ENCODE data around the gene UBE2J1. TPM values are rescaled to one million over a fixed set of nuclear protein-coding genes. Genes with fewer than 3 reads are reported as not detected.
A peak's percentile ranks its signal among the peaks of the same experiment; 100 is the strongest.
"Not testable (repeated sequence)": the region's sequence is repeated elsewhere in the genome, so short reads cannot be mapped to it uniquely, and the experiment has no call there.

UBE2J1 gene
- total RNA-seq, 1 donor from 2014 or later = 64.0 TPM

DNA sequence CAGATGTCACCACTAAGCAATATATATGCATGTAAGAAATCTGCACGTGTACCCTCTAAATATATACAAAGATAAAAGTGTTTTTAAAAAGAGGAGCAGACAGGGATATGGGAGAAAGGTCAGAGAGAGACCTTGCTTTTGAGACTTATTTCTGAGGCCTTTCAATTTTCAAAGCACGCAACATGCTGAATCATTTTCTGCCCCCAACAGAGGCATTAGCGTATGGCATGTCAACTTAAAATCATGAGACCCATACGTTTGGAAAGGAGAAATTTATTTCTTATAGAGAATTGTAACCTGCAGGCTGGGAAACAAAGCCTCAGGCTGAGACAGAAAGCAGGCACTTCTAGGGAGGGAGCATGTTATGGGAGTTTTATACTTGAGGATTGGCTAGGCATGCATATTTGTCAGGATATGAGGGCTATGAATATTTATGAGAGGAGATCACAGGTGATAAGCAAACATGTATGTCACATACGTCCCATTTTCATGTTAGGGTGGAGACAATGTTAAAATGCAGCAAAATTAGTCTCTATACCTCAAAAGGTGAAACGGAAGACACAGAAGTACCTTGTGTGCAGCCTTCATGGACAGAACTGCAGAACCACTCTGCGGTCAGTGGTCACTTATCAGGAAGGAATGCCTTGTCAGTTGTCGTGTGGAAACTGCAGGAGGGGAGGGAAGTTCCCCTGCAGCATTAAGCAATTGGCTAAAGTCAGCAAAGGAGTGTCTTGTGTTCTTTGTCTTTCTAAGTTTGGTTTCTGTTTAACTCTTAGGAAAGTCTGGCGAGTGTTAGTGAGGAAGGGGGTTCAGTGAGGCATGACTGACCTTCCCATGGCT lies 31.2 kb downstream of the UBE2J1 start:
- no peak for FAIRE-seq
- no peak for DNase-seq (ENCODE audit: low spot score in 2 of 2)

DNA sequence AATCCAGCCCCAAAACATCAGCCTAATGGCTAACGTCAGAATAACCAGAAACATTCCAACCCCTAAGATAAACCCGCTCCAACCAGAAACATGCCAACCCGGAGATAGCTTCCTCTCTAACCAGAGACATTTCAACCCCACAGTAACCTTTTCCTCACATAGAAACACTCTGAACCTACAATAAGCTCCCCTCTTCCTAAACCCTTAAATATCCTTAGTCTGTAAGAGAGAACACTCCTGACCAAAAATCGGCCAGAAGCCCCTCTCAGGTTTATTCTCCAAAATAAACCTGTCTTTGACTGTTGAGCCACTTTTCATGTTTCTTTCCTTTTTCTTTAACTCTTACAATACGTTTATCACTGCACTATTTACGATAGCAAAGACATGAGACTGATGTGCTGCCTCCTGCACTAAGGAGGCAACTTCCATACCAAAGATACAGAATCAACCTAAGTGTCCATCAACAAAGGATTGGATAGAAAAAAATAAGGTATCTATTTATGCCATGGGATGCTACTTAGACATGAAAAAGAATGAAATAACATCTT lies 32.4 kb downstream of the UBE2J1 start:
- DNase-seq (ENCODE audit: low spot score in 2 of 2) (no peak), FAIRE-seq (no peak)

DNA sequence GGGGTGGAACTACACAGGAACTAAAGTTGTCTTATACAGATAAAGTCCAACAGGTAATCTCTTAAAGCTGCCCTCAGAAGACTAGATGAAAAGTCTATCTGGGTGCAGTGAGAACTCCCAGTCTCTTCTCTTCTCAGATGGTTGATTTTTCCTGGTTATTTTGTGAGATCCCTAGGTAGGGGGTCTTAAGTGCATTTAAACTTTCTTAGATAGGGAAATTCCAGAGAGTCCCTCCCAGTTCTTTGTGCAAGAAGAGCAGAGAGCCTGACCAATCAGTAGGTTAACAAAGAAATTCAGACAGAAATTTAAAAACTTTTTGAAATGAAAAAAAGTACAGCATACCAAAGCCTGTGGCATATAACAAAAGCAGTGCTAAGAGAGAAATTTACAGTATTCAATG lies 35.5 kb downstream of the UBE2J1 start:
- DNase-seq (ENCODE audit: low spot score in 2 of 2) = no peak
- no peak for FAIRE-seq

DNA sequence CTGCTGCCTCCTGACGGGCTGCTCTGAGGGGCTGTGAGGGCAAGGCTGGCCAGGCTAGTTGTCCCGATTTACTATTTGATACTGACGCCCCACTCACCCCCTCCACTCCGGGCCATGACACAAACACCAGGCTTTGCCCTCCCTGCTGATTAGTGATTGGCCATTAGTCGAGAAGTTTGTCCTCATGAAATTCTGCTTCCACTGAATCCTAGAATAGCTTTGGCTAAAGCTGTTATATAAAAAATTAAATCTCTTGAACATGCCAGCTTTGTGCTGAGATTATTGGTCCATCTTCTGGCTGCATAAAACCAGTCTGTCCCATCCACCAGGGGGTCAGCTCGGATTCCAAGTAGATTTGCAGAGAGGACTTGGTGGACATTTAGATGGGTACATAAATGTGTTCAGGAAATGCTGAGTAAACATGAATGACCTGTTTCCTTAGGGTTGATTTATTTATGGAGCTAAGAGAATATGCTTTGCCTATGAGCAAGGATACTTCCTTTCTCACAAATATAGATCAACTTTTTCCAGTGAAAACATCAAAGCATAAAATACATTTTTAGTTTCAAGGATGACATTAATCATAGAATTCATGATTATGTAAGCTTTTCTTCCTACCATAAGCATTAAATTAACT lies 37.2 kb downstream of the UBE2J1 start, which contains the start of gene GABRR2:
GABRR2 (minus strand) TSS at position 51 of the 637 bp plus-strand sequence. CDS start 134 bp downstream, outside the sequence.
- FAIRE-seq = no peak
- no peak for DNase-seq (ENCODE audit: low spot score in 2 of 2)

DNA sequence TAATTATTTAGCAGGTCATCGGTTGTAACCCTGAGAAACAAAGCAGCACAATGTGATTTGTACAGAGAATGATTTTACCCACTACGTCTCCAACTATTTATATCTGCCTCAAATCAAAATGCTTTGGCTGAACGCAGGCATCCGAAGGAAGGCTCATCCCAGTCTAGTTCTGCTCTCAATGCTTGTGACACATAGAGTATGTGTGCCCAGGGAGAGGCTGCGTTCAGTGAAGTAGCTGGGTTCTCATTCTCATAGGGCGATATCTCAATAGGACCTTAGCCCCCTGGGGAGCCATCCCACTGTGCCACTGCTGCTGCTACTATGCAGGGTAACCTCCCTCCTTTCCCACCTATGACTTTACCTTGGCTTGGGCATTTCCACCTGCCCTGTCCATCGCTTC lies 37.8 kb downstream of the UBE2J1 start:
- no peak for FAIRE-seq
- DNase-seq (ENCODE audit: low spot score in 2 of 2) = no peak

DNA sequence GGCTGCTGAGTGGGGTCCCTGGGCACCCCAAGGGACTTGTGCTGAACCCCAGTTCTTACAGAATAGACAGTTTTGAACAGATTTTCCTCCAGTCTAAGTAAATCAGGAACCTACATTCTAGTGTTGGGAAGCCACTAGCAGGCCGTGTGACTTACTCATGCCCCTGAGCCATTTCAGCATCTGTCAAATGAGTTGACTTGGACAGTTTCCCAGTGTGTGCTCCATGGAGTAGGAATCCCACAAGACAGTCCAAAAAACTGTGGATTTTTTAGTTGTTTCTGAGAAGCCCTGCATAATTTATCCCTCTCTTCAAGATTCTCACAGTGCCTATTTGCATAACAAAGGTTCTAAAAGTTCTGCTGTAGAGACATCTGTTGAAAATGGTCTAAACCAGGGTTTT lies 39.5 kb downstream of the UBE2J1 start:
- DNase-seq (ENCODE audit: low spot score in 2 of 2) (no peak), FAIRE-seq (no peak)

DNA sequence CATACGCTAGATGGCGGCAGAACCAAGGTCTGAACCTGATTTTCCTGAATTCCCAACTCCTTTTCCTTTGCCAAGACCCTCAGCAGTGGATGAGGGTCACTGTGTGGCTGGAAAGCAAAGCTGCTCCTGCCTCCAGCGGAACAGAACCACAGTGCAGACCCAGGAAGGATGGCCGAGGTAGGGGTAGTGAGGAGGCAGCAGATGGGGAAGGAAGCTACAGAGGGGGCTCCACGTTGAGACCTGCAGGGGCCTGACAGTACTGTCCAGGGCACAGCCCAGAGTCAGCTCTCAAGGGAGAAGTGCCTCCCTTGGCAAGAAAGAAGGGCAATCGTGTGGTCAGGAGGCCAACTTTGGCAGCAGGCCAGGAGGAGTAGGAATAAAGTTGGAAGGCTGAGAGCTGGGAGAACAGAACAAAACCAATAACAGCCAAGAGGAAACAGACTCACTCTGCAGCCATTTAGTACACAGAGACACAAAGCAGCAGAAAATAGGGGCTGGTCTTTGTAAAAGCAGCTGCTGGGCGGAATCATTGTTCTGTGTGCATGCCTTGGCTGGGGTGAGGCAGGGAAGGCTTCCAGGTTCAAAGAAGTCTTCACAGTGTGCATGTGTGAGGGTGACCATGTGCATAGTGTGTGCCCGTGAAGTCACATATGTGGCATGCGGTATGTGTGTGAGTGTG lies 40.5 kb downstream of the UBE2J1 start:
- FAIRE-seq (no peak), DNase-seq (ENCODE audit: low spot score in 2 of 2) (peak in 1 of 2 donors; percentile 35)

DNA sequence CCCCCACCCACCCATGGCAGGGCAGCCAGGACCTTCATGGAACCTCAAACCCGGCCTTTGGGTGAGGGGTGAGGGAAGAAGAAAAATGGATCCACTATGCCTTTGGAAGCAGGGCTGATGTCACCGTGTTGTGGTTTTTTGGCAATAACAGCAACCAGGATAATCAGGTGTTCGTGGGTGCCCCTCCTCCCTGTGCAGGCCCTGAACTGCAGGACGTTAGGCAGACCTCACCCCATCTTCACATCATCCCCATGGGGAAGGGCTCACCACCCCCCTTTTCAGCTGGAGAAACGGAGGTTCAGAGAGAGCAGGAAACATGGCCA lies 41.0 kb downstream of the UBE2J1 start:
- no peak for DNase-seq (ENCODE audit: low spot score in 2 of 2)
- FAIRE-seq = no peak

DNA sequence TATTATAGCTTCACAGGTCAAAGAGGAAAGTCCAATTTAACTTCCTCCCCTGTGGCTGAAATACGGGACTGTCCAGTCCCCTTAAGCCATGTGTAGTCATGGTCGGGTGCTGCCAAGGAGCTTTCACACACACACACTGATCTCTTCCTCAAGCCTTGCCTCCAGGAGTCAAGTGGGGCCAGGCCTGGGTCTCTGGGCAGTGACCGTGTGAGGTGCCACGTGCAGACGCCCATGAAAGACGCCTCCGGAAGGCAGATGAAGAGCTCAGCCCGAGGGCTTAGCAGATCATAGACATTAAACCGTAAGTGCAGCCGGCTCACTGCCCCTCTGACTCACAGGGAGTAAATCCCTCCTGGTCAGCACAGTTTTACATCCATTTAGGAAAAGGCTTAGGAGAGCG lies 41.6 kb downstream of the UBE2J1 start:
- DNase-seq (ENCODE audit: low spot score in 2 of 2) (no peak), FAIRE-seq (no peak)

DNA sequence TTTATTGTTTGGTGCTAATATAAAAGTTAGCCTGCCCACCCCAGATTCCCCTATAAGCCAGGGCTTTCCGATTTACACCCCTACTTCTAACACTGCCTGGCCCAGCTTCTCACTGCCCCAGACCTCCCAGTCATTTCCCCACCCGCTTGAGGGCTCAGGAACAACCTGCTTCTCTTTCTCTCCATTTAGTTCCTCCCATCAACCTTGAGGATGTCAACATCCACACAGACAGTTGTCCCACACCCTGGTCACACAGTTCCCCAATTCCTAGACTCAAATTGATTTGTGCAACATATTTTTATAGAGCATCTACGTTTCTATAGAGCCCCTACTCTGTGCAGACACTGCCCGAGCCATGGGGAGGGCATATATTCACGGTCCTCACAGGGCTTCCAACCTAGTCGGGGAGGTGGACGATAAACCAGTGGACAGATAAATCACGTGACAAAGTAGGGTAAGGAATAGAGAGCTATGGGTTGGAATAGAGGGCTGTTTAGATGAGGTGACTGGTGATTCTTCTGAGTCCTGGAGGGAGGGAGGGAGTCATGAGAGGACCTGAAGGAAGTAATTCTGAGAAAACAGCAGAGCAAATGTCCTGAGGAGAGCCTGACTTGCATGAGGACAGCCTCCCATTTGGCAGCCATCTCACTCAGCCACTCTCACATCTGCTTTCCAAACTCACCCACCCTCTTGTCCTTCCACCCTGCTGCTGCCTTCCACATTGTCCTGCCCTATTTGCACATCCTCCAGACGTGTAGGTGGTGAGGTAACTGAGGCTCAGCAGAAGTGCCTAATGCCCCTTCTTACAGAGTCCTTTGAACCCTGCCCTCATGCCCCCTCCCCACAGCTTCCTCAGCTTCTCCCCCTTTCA lies 43.8 kb downstream of the UBE2J1 start:
- DNase-seq (ENCODE audit: low spot score in 2 of 2) (no peak), FAIRE-seq (no peak)

DNA sequence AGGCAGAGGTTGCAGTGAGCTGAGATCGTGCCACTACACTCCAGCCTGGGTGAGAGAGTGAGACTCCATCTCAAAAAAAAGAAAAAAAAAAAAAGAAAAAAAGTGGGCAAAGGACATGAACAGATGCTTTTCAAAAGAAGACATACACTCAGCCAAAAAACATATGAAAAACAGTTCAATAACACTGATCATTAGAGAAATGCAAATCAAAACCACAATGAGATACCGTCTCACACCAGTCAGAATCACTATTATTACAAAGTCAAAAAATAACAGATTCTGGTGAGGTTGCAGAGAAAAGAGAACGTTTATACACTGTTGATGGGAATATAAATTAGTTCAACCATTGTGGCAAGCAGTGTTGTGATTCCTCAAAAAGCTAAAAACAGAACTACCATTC lies 48.0 kb downstream of the UBE2J1 start:
- FAIRE-seq; DNase-seq (ENCODE audit: low spot score in 2 of 2): not testable (repeated sequence)

DNA sequence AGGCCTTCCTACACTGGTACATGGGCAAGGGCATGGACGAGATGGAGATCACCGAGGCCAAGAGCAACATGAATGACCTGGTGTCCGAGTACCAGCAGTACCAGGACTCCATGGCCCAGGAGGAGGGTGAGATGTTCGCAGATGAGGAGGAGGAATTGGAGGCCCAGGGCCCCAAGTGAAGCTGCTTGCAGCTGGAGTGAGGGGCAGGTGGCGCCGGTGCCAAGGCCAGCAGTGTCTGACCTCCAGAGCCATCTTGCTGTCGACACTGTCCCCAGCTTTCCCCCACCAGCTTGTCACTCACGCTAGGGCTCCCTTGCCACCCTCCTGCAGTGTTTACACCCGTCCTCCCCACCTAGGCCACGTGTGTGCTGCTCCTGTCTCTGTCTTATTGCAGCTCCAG lies 49.6 kb downstream of the UBE2J1 start:
- no peak for DNase-seq (ENCODE audit: low spot score in 2 of 2)
- FAIRE-seq = no peak

DNA sequence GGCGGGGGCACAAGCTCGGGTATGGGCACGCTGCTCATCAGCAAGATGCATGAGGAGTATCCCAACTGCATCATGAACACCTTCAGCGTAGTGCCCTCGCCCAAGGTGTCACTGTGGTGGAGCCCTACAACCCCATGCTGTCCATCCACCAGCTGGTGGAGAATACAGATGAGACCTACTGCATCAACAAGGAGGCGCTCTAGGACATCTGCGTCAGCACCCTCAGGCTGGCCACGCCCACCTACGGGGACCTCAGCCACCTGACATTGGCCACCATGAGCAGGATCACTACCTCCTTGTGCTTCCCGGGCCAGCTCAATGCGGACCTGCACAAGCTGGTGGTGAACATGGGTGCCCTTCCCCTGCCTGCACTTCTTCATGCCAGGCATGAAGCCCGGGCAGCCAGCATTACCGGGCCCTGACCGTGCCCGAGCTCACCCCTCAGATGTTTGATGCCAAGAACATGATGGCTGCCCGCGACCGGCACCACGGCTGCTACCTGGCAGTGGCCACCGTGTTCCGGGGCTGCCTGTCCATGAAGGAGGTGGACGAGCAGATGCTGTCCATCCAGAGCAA lies 50.2 kb downstream of the UBE2J1 start:
- DNase-seq (ENCODE audit: low spot score in 2 of 2) (no peak), FAIRE-seq (no peak)

DNA sequence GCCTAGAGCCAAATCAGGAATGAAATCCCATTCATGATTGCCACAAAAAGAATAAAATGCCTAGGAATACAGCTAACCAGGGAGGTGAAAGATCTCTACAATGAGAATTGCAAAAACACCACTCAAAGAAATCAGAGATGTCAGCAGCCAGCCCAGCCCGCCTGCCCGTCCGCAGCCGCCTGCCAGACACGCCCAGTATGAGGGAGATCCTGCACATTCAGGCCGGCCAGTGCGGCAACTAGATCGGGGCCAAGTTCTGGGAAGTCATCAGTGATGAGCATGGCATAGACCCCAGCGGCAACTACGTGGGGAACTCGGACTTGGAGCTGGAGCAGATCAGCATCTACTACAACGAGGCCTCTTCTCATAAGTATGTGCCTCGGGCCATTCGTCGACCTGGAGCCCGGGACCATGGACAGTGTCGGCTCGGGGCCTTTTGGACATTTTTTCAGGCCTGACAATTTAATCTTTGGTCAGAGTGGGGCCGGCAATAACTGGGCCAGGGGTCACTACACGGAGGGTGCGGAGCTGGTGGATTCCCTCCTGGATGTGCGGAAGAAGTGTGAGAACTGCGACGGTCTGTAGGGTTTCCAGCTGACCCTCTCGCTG lies 50.8 kb downstream of the UBE2J1 start:
- FAIRE-seq = no peak
- DNase-seq (ENCODE audit: low spot score in 2 of 2) = no peak

DNA sequence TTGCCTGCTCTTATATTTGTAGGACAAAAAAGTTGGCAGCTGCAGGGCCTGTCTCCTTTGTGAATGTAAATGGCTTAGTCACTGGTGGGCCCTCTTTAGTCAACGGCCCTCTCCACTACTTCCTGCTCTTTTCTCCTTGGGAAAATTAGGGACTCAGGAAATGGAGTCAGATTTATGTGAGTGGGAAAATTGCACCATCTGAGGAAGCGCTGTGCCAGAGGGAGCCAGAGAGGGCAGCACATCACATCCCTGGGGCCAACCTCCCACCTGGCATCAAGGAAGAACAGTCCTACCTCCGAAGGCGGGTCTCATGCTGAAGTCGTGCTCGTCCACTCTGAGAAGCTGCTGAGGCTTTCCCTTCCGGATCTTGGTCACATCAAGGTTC lies 53.1 kb downstream of the UBE2J1 start:
- FAIRE-seq = no peak

DNA sequence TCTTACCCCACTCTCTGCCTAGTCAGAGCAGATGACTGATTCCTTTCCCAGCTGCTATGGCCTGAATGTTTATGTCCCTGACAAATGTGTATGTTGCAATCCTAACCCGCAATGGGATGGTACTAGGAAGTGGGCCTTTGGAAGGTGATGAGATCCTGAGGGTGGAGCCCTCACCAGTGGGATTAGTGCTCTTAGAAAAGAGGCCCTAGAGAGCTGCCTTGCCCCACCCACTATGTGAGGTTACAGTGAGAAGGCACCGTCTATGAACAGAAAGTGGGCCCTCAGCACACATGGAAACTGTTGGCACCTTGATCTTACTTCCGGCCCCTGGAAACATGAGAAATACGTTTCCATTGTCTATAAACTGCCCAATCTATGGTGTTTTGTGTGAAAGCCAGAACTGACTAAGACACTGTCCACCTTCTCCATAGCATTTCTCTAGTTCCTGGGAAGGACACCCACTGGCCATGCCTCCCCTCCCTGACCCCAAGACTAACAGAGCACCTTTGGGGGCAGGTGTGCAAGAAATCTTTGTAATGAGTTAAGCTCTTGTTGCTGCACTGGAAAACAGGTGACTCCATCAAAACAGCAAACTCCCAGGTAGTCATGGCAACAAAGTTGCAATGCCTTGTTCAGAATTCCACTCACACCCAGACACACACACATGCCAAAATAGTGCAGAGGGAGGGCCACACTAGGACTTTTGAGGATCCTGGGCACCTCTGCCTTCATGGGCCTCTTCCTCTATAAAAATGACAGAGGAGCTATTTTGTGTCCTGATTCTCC lies 53.6 kb downstream of the UBE2J1 start:
- FAIRE-seq (no peak), DNase-seq (ENCODE audit: low spot score in 2 of 2) (no peak)

More for the DNA sequence above, 53.1 kb downstream of the UBE2J1 start:
- no peak for DNase-seq (ENCODE audit: low spot score in 2 of 2)

DNA sequence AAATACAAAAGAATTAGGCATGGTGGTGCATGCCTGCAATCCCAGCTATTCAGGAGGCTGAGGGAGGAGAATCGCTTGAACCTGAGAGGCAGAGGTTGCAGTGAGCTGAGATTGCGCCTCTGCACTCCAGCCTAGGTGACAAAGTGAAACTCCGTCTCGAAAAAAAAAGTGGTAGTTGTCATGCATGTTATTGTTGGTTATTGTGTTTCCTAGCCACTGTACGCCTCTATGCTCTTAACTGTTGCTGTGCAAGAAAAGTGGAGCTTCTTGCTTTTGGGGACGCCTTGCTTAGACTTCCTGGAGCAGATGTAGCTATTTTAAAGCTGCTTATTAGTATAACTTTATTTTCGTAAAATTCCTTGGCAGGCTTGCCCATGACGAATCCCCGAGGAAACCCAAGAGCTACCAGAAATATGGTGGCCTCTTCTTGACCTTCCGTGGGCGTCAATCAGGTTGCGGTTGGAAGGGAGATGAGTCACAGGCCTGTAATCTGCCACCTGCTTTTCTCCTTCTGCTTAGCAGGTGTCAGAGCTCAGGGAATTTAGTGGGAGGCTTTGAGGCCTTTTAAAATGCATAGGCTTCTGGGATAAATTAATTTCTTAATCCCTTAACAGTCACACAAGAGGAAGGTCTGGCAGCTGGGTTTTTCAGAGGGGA lies 54.7 kb downstream of the UBE2J1 start:
- no peak for FAIRE-seq
- peak in 1 of 2 donors; percentile 36 for DNase-seq (ENCODE audit: low spot score in 2 of 2)

DNA sequence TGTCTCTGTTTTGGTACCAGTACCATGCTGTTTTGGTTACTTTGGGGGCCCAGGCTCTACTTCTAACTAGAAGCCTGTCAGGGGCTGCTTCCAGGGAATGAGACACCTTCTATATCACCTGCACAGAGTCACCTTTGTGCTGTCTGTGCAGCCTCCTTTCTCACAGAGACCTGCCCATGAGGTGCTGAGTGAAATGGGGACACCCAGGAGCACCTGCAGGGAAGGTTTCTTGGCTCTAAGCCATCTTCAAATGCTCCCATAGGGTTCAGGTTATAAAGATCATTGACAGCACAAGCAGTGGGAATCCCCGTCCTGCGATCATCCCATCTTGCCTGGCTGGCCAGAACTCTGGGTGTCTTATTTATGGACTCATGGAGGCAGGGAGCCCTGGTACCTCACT lies 56.5 kb downstream of the UBE2J1 start:
- DNase-seq (ENCODE audit: low spot score in 2 of 2) = no peak
- no peak for FAIRE-seq

All from frontal cortex (tissue), 4 donors.